Thymus (tissue), 11 donors: Measurements from ENCODE around the gene ASTN2. TPM values are rescaled to one million over a fixed set of nuclear protein-coding genes. Genes with fewer than 3 reads are reported as not detected.

Source experiments
- DNase-seq, 9 donors: peaks; one replicate each; pipeline ENCODE4 v3.0.0-alpha.2; 2013; ENCODE audit warnings: low spot score in 9 of 9, low read depth in 6 of 9, missing footprints in 1 of 9
- H3K27ac ChIP-seq, 2 donors: one replicate each; pipeline ENCODE4 v1.5.1; 2013; ENCODE audit warnings: control low read depth in 1 of 2, low read depth in 1 of 2, low read length in 1 of 2, mild to moderate bottlenecking in 1 of 2, moderate library complexity in 1 of 2
- H3K27me3 ChIP-seq, 2 donors: one replicate each; pipeline ENCODE4 v1.5.1; 2013; ENCODE audit warnings: low read length in 1 of 2; ENCODE audit not compliant: control insufficient read depth in 2 of 2, insufficient read depth in 1 of 2
- H3K36me3 ChIP-seq, 2 donors: one replicate each; pipeline ENCODE4 v1.5.1; 2013; ENCODE audit warnings: low read length in 1 of 2, mild to moderate bottlenecking in 1 of 2, moderate library complexity in 1 of 2; ENCODE audit not compliant: control insufficient read depth in 2 of 2, insufficient read depth in 2 of 2
- H3K4me1 ChIP-seq, 2 donors: one replicate each; pipeline ENCODE4 v1.5.1; 2013; ENCODE audit warnings: low read length in 2 of 2; ENCODE audit not compliant: control insufficient read depth in 2 of 2, insufficient read depth in 2 of 2
- H3K4me3 ChIP-seq, 2 donors: one replicate each; pipeline ENCODE4 v1.5.1; 2013; ENCODE audit warnings: low read length in 2 of 2, control low read depth in 1 of 2, mild to moderate bottlenecking in 1 of 2
- H3K9me3 ChIP-seq, 2 donors: one replicate each; pipeline ENCODE4 v1.5.1; 2013; ENCODE audit warnings: low read length in 1 of 2, mild to moderate bottlenecking in 1 of 2; ENCODE audit not compliant: control insufficient read depth in 2 of 2, insufficient read depth in 1 of 2
- WGBS: extraction: QIAGEN DNeasy Blood & Tissue Kit; methylation state at CpG from one replicate; pipeline ENCODE4 v1.1.7; 2013; 5-methylcytosine and 5-hydroxymethylcytosine counted together
- polyA plus RNA-seq: library from polyadenylated mRNA; stranded (reverse); fragments of 200-250 nt; gene quantifications from one replicate; pipeline ENCODE4 v1.2.3, GENCODE V29; 2013
- total RNA-seq: library from RNA; stranded (reverse); fragments of 120-200 nt; gene quantifications from one replicate; pipeline ENCODE4 v1.2.4, GENCODE V29; 2013
- donor health status: healthy.

Gene ASTN2
- total and polyA plus RNA-seq, 2 donors, result 5.8 to 5.9 TPM

DNA sequence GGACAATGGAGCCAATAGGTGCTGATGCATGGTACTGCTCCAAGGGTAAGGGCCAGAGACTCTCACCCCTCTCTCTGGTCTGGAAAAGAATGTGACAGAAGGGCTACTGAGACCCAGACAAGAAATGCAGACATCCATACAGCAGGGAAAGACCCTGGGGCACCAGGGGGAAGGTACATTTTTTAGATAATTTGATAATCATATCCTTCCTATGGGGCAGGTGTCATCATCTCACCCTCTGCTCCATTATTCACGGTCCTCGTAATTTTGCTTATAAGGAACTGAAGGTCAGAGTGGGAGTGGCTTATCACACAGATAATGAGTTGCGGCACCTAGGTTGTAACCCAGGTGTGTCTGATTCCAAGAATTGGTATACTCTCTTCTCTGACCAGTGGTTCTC, 637.7 kb downstream of the ASTN2 start:
- Histone ChIP-seq H3K27ac (no peak overlapping the region), H3K36me3 (no peaks in the 10 kb centered on the region), H3K4me3 (no peak overlapping the region), H3K27me3 (no peaks in the 10 kb centered on the region), H3K9me3 (no peaks in the 10 kb centered on the region), H3K4me1 (no peaks in the 10 kb centered on the region)
- 92% methylated on average over 3 of the region's 3 CpGs for WGBS
- DNase-seq, result no peak

DNA sequence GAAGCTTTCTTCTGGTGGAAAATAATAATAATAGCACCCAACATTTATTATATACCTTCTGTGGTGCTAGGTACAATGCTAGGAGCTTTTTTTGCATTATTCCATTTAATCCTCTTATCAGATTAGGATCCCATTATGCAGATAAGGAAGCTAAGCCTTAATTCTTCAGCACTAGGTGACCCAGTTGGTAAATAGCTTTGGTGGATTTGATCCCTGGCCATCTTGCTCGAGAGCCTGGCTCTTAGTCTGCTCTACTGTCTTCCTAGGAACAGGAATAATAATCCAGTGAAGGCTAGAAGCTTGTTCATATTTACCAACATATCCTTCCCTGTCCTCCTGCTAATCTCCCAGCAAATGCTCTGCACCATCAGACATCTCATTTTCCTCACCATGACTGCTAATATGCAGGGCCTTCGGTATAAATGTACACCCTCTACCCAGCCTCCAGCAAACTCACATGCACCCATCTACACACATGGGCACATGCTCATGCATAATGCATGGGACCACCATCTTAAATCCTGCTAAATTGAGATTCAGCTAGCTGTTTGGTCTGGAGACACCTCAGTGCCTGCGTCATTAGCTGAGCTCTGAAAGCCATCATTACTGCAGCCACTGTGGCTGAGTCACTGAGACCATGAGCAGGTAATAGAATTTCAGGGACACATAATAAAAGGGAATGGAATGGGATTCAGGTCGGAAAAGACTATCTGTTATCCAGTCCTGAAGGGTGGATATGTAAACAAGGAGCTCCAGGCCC, 640.3 kb downstream of the ASTN2 start:
- H3K4me1 ChIP-seq, result no peaks in the 10 kb centered on the region
- H3K36me3 ChIP-seq, result no peaks in the 10 kb centered on the region
- H3K4me3 ChIP-seq, result no peak overlapping the region
- H3K27me3 ChIP-seq, result no peaks in the 10 kb centered on the region
- no peaks in the 10 kb centered on the region for H3K9me3 ChIP-seq
- no peak for DNase-seq
- WGBS, result 82% methylated on average over 4 of the region's 4 CpGs
- no peak overlapping the region for H3K27ac ChIP-seq

DNA sequence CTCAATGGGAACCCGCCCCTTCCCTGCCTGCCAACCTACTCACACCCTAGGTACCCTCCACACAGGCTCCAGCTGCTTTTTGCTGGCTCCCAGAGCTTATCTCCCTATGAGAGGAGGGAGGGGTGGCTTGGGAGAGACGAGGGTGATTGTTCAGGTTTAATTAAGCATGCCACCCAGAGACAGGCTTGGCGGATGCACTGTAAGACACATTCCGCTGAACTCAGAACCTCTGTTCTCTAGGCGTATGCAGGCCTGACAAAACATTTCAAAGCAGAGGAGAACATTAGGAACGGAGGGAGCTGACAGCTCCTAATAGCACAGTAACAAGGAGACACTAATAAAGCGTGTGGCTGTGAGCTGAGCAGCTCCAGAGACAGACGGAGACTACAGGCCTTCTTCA, 647.6 kb downstream of the ASTN2 start:
- WGBS, result 83% methylated on average over 8 of the region's 8 CpGs
- no peaks in the 10 kb centered on the region for H3K4me1 ChIP-seq

DNA sequence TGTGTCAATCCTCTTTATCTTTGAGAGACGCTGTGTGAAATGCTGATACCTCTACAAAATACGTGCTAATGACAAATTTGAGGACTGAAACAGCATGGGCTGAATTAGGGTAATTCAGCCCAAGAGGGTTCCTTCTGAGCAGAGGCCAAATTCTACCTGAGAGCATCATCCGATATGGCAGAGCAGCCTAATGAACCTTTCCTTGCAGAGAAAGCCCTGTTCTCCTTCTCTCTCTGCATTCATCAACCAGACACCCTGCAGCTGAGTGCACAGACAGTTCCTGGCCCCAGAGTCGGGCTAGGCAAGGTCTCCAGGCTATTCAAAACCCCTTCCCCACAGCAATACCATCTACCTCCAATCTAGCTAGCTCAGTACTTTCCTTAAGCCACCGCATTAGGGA, 649.8 kb downstream of the ASTN2 start:
- Histone ChIP-seq H3K9me3 (no peaks in the 10 kb centered on the region), H3K4me1 (no peaks in the 10 kb centered on the region), H3K27me3 (no peaks in the 10 kb centered on the region), H3K27ac (no peak overlapping the region), H3K36me3 (no peaks in the 10 kb centered on the region), H3K4me3 (no peak overlapping the region)
- 86% methylated on average over 5 of the region's 5 CpGs for WGBS
- DNase-seq, result no peak

More for the DNA sequence above, 647.6 kb downstream of the ASTN2 start:
- Histone ChIP-seq H3K9me3 (no peaks in the 10 kb centered on the region), H3K36me3 (no peaks in the 10 kb centered on the region), H3K4me3 (no peak overlapping the region), H3K27ac (no peak overlapping the region), H3K27me3 (no peaks in the 10 kb centered on the region)
- DNase-seq, result no peak

DNA sequence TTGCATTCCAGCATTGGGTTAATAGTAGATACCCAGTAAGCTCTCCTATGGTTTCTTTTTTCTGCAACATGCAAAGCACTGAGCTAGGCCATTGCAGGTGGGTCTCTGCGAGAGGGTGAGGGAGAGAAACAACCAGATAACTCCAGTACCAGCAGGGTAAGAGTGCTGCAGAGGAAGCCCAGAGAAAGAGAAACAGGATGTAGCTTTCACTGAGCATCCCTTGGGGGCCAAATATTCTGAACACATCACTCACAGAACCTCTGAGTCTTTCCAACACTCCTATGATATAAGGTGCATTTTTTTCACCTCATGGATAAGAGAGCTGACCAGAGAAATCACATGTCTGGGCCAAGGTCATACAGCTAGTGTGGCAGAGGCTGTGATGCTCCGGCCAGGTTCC, 651.1 kb downstream of the ASTN2 start:
- no peak overlapping the region for H3K4me3 ChIP-seq
- no peaks in the 10 kb centered on the region for H3K9me3 ChIP-seq
- no peak overlapping the region for H3K27ac ChIP-seq
- no peaks in the 10 kb centered on the region for H3K36me3 ChIP-seq
- 94% methylated on average over 2 of the region's 2 CpGs for WGBS
- DNase-seq, result no peak
- H3K4me1 ChIP-seq, result no peaks in the 10 kb centered on the region
- H3K27me3 ChIP-seq, result no peaks in the 10 kb centered on the region

DNA sequence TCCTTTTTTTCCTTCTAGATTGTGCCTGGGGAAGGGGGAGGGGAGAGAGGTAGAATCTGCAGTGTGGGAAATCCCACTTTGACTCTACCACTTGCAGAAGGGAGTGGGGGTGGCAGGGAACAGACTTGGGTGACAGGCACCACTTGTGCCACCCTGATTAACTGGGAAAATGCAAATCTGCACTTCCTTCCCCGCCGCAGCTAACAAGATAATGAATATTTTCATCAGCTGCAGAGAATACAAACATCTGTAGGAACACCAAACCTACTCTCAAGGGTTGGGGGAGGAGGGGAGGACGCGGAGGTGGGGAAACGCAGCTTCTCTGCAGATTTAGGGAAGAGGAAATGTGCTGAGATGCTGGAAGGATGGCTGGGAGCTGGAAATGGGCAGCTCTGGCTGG, 654.2 kb downstream of the ASTN2 start:
- 65% methylated on average over 5 of the region's 5 CpGs for WGBS
- Histone ChIP-seq H3K4me3 (no peak overlapping the region), H3K36me3 (no peaks in the 10 kb centered on the region), H3K4me1 (no peaks in the 10 kb centered on the region), H3K9me3 (no peaks in the 10 kb centered on the region), H3K27ac (no peak overlapping the region), H3K27me3 (no peaks in the 10 kb centered on the region)
- no peak for DNase-seq

DNA sequence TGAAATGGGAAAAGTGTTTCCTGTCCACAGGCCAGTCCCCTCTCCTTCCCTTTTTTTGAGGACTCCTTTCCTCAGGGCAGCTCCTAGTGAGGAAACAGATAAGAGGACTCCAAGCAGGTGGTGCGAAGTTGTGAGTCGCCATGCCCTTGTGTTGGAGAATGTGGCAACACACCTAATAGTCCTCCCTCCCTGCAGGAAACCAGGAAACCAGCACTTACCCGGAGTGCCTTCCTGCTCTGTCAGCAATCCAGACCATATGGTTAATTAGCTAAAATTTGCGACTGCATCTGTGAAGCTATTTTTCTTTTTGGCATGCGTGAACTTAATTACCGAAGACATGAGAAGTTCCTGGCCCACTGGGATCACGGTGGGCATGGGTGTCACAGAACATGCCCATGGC, 657.8 kb downstream of the ASTN2 start:
- Histone ChIP-seq H3K36me3 (no peaks in the 10 kb centered on the region), H3K27me3 (no peaks in the 10 kb centered on the region), H3K4me1 (no peaks in the 10 kb centered on the region), H3K4me3 (no peak overlapping the region), H3K27ac (no peak overlapping the region), H3K9me3 (no peaks in the 10 kb centered on the region)
- WGBS, result 16% methylated on average over 7 of the region's 7 CpGs
- DNase-seq, result no peak

DNA sequence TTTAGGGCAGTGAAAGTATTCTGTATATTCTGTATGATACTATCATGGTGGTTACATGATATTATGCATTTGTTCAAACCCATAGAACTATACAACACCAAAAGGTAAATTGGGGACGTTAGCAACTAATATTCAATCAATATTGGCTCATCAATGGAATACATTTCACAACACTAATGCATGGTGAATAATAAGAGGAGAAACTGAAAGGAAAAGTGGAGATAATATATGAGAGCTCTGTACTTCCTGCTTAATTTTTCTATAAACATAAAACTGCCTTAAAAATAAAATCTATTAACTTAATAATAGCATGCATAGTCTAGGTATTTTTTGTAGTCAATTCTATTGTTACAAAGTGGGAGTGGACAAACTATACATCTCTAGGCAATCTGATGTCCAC, 661.5 kb downstream of the ASTN2 start:
- Histone ChIP-seq H3K27ac (no peak overlapping the region), H3K4me1 (no peaks in the 10 kb centered on the region), H3K27me3 (no peaks in the 10 kb centered on the region), H3K36me3 (no peaks in the 10 kb centered on the region), H3K9me3 (no peaks in the 10 kb centered on the region), H3K4me3 (no peak overlapping the region)
- DNase-seq, result no peak
- WGBS, result 84% methylated on average over 1 of the region's 1 CpG

DNA sequence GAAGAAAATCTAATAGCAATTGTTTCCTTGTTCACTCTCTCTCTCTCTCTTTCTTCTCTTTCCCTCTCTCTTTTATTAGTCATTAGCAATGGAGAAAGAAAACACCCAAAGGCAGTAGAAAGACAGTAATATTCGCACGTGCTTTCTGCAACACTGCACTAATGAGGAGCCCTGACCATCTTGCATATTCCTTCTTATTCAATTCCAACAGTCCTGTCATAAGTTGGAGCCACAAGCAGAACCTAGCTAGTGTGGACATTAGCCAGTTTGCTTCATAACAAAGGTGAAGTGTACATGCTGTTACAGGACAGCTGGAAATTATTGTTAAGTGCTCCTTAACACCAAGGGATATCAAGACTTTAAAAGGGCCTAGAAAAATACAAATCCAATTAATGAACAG, 664.3 kb downstream of the ASTN2 start:
- H3K27me3 ChIP-seq, result no peaks in the 10 kb centered on the region
- H3K27ac ChIP-seq, result no peak overlapping the region
- no peak overlapping the region for H3K4me3 ChIP-seq
- WGBS, result 70% methylated on average over 2 of the region's 2 CpGs
- DNase-seq, result no peak
- H3K9me3 ChIP-seq, result no peaks in the 10 kb centered on the region
- no peaks in the 10 kb centered on the region for H3K4me1 ChIP-seq
- no peaks in the 10 kb centered on the region for H3K36me3 ChIP-seq
